CD14-positive monocyte (primary cell): ENCODE results near the gene PARP2. TPM values are rescaled to one million over a fixed set of nuclear protein-coding genes. Genes with fewer than 3 reads are reported as not detected.

Experiments
- DNase-seq, 3 donors: peaks; one replicate each; pipeline ENCODE4 v3.0.0-alpha.2; 2011 to 2022
- H2AFZ ChIP-seq: 2 replicates; pipeline ENCODE4 v1.6.0; 2012; ENCODE audit warnings: mild to moderate bottlenecking, low read depth, low read length, inconsistent platforms; ENCODE audit not compliant: insufficient read depth, poor library complexity, severe bottlenecking
- H3K27ac ChIP-seq, 2 donors: 1 replicate in 1 of 2; 2 replicates in 1 of 2; pipeline ENCODE4 v1.5.1; 2012 to 2013; ENCODE audit warnings: low read length in 2 of 2, control low read depth in 1 of 2, inconsistent platforms in 1 of 2, low read depth in 1 of 2, mild to moderate bottlenecking in 1 of 2
- H3K27me3 ChIP-seq, 2 donors: one replicate each; pipeline versions ENCODE4 v1.6.0 to v1.6.1; 2011 to 2013; ENCODE audit warnings: low read length in 2 of 2; ENCODE audit not compliant: control insufficient read depth in 2 of 2, insufficient read depth in 2 of 2
- H3K36me3 ChIP-seq, 2 donors: replicated peaks in 1 of 2; 1 replicate in 1 of 2; 2 replicates in 1 of 2; pipeline versions ENCODE4 v1.5.1 to v1.6.1; 2012 to 2013; ENCODE audit warnings: low read length in 2 of 2, control low read depth in 1 of 2, inconsistent platforms in 1 of 2, mild to moderate bottlenecking in 1 of 2; ENCODE audit not compliant: insufficient read depth in 2 of 2, control insufficient read depth in 1 of 2
- H3K4me1 ChIP-seq, 2 donors: 1 replicate in 1 of 2; 2 replicates in 1 of 2; pipeline versions ENCODE4 v1.5.1 to v1.6.1; 2012 to 2013; ENCODE audit warnings: low read length in 2 of 2, control low read depth in 1 of 2, inconsistent platforms in 1 of 2, mild to moderate bottlenecking in 1 of 2, moderate library complexity in 1 of 2; ENCODE audit not compliant: insufficient read depth in 2 of 2, control insufficient read depth in 1 of 2
- H3K4me2 ChIP-seq: replicated peaks from 2 replicates; pipeline ENCODE3; 2012; ENCODE audit warnings: low read length, moderate library complexity, mild to moderate bottlenecking; ENCODE audit not compliant: poor library complexity, severe bottlenecking; ENCODE audit errors: extremely low read depth
- H3K4me3 ChIP-seq, 3 experiments: fragments of 200-600 bp in 1 of 3; sonication (generic) in 1 of 3; replicated peaks in 1 of 3; 1 replicate in 2 of 3; 2 replicates in 1 of 3; pipeline ENCODE4 v1.5.1; 2011 to 2013; ENCODE audit warnings: low read length in 3 of 3, mild to moderate bottlenecking in 3 of 3, control low read depth in 2 of 3, low read depth in 2 of 3, inconsistent platforms in 1 of 3, moderate library complexity in 1 of 3
- H3K79me2 ChIP-seq: 2 replicates; pipeline ENCODE4 v1.6.0; 2012; ENCODE audit warnings: mild to moderate bottlenecking, control low read depth, inconsistent platforms, low read length, moderate library complexity; ENCODE audit not compliant: insufficient read depth
- H3K9ac ChIP-seq: 2 replicates; pipeline ENCODE4 v1.6.0; 2017; ENCODE audit warnings: low read length, mild to moderate bottlenecking; ENCODE audit not compliant: insufficient read depth, poor library complexity, severe bottlenecking
- H3K9me3 ChIP-seq, 2 donors: replicated peaks in 1 of 2; 1 replicate in 1 of 2; 2 replicates in 1 of 2; pipeline versions ENCODE4 v1.5.1 to v1.6.1; 2012 to 2013; ENCODE audit warnings: low read length in 2 of 2, control low read depth in 1 of 2; ENCODE audit not compliant: control insufficient read depth in 1 of 2, insufficient read depth in 1 of 2
- H4K20me1 ChIP-seq: 2 replicates; pipeline ENCODE4 v1.6.0; 2012; ENCODE audit warnings: mild to moderate bottlenecking, low read length, control low read depth, moderate library complexity; ENCODE audit not compliant: insufficient read depth
- H3K27ac Mint-ChIP-seq, 7 donors: one replicate each; pipeline ENCODE4 v1.8.0; 2020; ENCODE audit warnings: mild to moderate bottlenecking in 7 of 7, mixed read lengths in 7 of 7, moderate library complexity in 6 of 7, inconsistent platforms in 2 of 7
- H3K27me3 Mint-ChIP-seq, 3 donors: one replicate each; pipeline ENCODE4 v1.8.0; 2021 to 2022; ENCODE audit warnings: low read depth in 3 of 3, mild to moderate bottlenecking in 3 of 3, mixed read lengths in 3 of 3, moderate library complexity in 3 of 3, inconsistent platforms in 1 of 3
- H3K36me3 Mint-ChIP-seq, 2 donors: one replicate each; pipeline ENCODE4 v1.8.0; 2020; ENCODE audit warnings: mixed read lengths in 2 of 2, inconsistent platforms in 1 of 2, mild to moderate bottlenecking in 1 of 2
- H3K4me1 Mint-ChIP-seq: one replicate; pipeline ENCODE4 v1.8.0; 2020; ENCODE audit warnings: mild to moderate bottlenecking, mixed read lengths
- H3K4me3 Mint-ChIP-seq, 2 donors: one replicate each; pipeline ENCODE4 v1.8.0; 2020; ENCODE audit warnings: mild to moderate bottlenecking in 2 of 2, mixed read lengths in 2 of 2, moderate library complexity in 1 of 2
- H3K9me3 Mint-ChIP-seq, 7 donors: one replicate each; pipeline ENCODE4 v1.8.0; 2020 to 2022; ENCODE audit warnings: mixed read lengths in 7 of 7, mild to moderate bottlenecking in 6 of 7, moderate library complexity in 6 of 7, inconsistent platforms in 2 of 7
- CTCF ChIP-seq: fragments of 200-600 bp; IDR thresholded peaks from one replicate; pipeline ENCODE4 v1.8.0; 2022; ENCODE audit warnings: antibody characterized with exemption, mild to moderate bottlenecking
- WGBS: methylation state at CpG from one replicate; pipeline ENCODE4 v1.1.5; 2013; ENCODE audit warnings: missing lambda C conversion rate; ENCODE audit not compliant: insufficient coverage; 5-methylcytosine and 5-hydroxymethylcytosine counted together
- intact Hi-C, 2 donors: fragments of 100-400 bp; cut with micrococcal nuclease; formaldehyde crosslinking; loops; one replicate each; pipeline versions ENCODE4 v1.15.0 to v1.15.1; 2023
- polyA plus RNA-seq, 3 donors: library from polyadenylated mRNA; depleted of rRNA in 1 of 3; unstranded in 2 of 3; stranded (reverse) in 1 of 3; fragments of 300-500 nt in 2 of 3; fragments of >200 nt in 1 of 3; fragmentation: Illumina TruSeq in 2 of 3; gene quantifications; 1 replicate in 2 of 3; 2 replicates in 1 of 3; pipeline ENCODE4 v1.2.3, GENCODE V29; 2012 to 2021

Gene PARP2
- polyA plus RNA-seq, 3 donors = 1.8 to 7.3 (median 3.9) TPM

DNA sequence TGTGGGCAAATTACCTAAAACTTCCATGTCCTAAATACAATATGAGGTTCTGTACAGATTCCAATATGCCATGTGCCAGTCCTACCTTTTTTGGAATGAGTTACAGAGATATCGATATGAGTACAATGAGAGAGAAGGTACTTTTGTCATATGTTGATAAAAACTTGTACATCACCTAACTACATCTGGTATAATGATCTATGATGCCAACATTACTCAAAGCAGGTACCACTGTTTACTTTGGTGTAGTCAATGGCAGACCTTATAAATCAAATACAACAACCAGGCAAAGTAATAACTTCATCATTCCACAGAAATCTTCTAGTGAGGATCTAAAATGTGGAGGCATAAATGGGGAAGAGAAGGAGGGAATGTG is 57.1 kb downstream of the PARP2 start:
- Mint-ChIP-seq H3K4me3 (no peak overlapping the region), H3K36me3 (peaks cover 81 to 93% of the 10 kb centered on the region in 2 donors), H3K27ac (peak overlapping the region in 3 of 7 donors; percentile 56 to 77 (median 68)), H3K4me1 (peaks cover 4% of the 10 kb centered on the region), H3K27me3 (no peaks in the 10 kb centered on the region), H3K9me3 (no peaks in the 10 kb centered on the region)
- H3K4me2 ChIP-seq = no peak overlapping the region
- no peak for DNase-seq
- H3K27ac ChIP-seq = no peak overlapping the region
- H3K4me3 ChIP-seq = no peak overlapping the region
- H3K27me3 ChIP-seq = no peaks in the 10 kb centered on the region
- peaks cover 97 to 98% of the 10 kb centered on the region in 2 donors for H3K36me3 ChIP-seq
- no peak for TF ChIP-seq CTCF
- H3K4me1 ChIP-seq = no peaks in the 10 kb centered on the region
- no CpG with 5 or more reads among the region's 1 CpG for WGBS
- H3K9me3 ChIP-seq = no peaks in the 10 kb centered on the region
- intact Hi-C loops = no loop called here
- no peak overlapping the region for H2AFZ ChIP-seq
- H4K20me1 ChIP-seq = peaks cover 87% of the 10 kb centered on the region
- peaks cover 7% of the 10 kb centered on the region for H3K79me2 ChIP-seq
- no peak overlapping the region for H3K9ac ChIP-seq

- no peaks in the 10 kb centered on the region for H3K9me3 ChIP-seq
- Mint-ChIP-seq H3K36me3 (peaks cover 81 to 93% of the 10 kb centered on the region in 2 donors), H3K27me3 (no peaks in the 10 kb centered on the region), H3K4me3 (no peak overlapping the region), H3K9me3 (no peaks in the 10 kb centered on the region), H3K27ac (peak overlapping the region in 3 of 7 donors; percentile 56 to 77 (median 68)), H3K4me1 (peaks cover 5% of the 10 kb centered on the region)
- H3K27ac ChIP-seq = no peak overlapping the region
- no peak overlapping the region for H2AFZ ChIP-seq
- no peak overlapping the region for H3K4me3 ChIP-seq
- H3K4me1 ChIP-seq = no peaks in the 10 kb centered on the region
- DNase-seq = no peak
- intact Hi-C loops = no loop called here
- WGBS = 86% methylated on average over 1 of the region's 10 CpGs
- H4K20me1 ChIP-seq = peaks cover 87% of the 10 kb centered on the region
- TF ChIP-seq CTCF = no peak
- H3K36me3 ChIP-seq = peaks cover 96 to 98% of the 10 kb centered on the region in 2 donors
- H3K27me3 ChIP-seq = no peaks in the 10 kb centered on the region
- H3K79me2 ChIP-seq = peaks cover 12% of the 10 kb centered on the region
- no peak overlapping the region for H3K9ac ChIP-seq
- no peak overlapping the region for H3K4me2 ChIP-seq
Observed at GRCh38 chr14:20400965-20401593, 57.6 kb downstream of the PARP2 start.
